Ecto neural progenitor cell (in vitro differentiated cells): ENCODE results near the gene PTPRF.
A peak's percentile ranks its signal among the peaks of the same experiment; 100 is the strongest.

Source experiments
- DNase-seq: peaks from one replicate; pipeline ENCODE4 v3.0.0-alpha.2; 2018; ENCODE audit warnings: low spot score

PTPRF gene

GRCh38 chr1:43513471-43514173, 17.1 kb upstream of the PTPRF start:
- peak; percentile 7 for DNase-seq

- DNase-seq: no peak
Observed at GRCh38 chr1:43518935-43519686, 11.6 kb upstream of the PTPRF start.

GRCh38 chr1:43520100-43520778, 10.4 kb upstream of the PTPRF start:
- DNase-seq: no peak

- DNase-seq: no peak
Observed at GRCh38 chr1:43521078-43521477, 9.6 kb upstream of the PTPRF start.

GRCh38 chr1:43521756-43522155, 8.9 kb upstream of the PTPRF start:
- no peak for DNase-seq

GRCh38 chr1:43522431-43522775, 8.3 kb upstream of the PTPRF start:
- no peak for DNase-seq

- DNase-seq: no peak
Observed at GRCh38 chr1:43522776-43523480, 7.8 kb upstream of the PTPRF start.

GRCh38 chr1:43524804-43525203, 5.9 kb upstream of the PTPRF start:
- no peak for DNase-seq

GRCh38 chr1:43526002-43526401, 4.7 kb upstream of the PTPRF start:
- no peak for DNase-seq

GRCh38 chr1:43527111-43527878, 3.4 kb upstream of the PTPRF start:
- no peak for DNase-seq

- DNase-seq: peak; percentile 86
Observed at GRCh38 chr1:43529206-43529731, 1.4 kb upstream of the PTPRF start.

- peak; percentile 72 for DNase-seq
Observed at GRCh38 chr1:43531107-43531905, 623 bp downstream of the PTPRF start.

- no peak for DNase-seq
Observed at GRCh38 chr1:43531906-43532584, 1.4 kb downstream of the PTPRF start.

- no peak for DNase-seq
Observed at GRCh38 chr1:43532716-43533115, 2.0 kb downstream of the PTPRF start.

- DNase-seq: no peak
Observed at GRCh38 chr1:43533584-43533983, 2.9 kb downstream of the PTPRF start.

GRCh38 chr1:43534256-43534655, 3.6 kb downstream of the PTPRF start:
- DNase-seq: no peak

GRCh38 chr1:43536196-43536863, 5.6 kb downstream of the PTPRF start:
- DNase-seq: no peak

- DNase-seq: no peak
Observed at GRCh38 chr1:43536864-43537358, 6.2 kb downstream of the PTPRF start.

- no peak for DNase-seq
Observed at GRCh38 chr1:43537423-43538142, 6.9 kb downstream of the PTPRF start.
